OCI-LY3 (cell line): ENCODE results near the gene MAP4K2.

Experiments used
- CTCF ChIP-seq: fragments of 200-600, 300-600 bp; sonication (generic); IDR thresholded peaks from 2 replicates; pipeline ENCODE4 v1.5.1; 2014; ENCODE audit warnings: antibody characterized with exemption, low read length, low read depth
- EZH2phosphoT487 ChIP-seq: fragments of 200-600 bp; shearing (Covaris generic); IDR thresholded peaks from 2 replicates; pipeline ENCODE4 v1.6.1; 2018; ENCODE audit warnings: antibody characterized with exemption, mixed run types, low read depth

GRCh38 chr11:64835616-64836447 lies 32.8 kb upstream of the MAP4K2 start:
- no peak for TF ChIP-seq CTCF
- no peak for TF ChIP-seq EZH2phosphoT487
